Fibroblast of the aortic adventitia (primary cell): Measurements from ENCODE around the gene TMEM209. TPM values are rescaled to one million over a fixed set of nuclear protein-coding genes. Genes with fewer than 3 reads are reported as not detected.

Source experiments
- DNase-seq: peaks from one replicate; pipeline ENCODE4 v3.0.0-alpha.2; 2010; ENCODE audit warnings: low read depth
- H3K4me3 ChIP-seq: 2 replicates; pipeline ENCODE4 v1.5.1; 2011; ENCODE audit warnings: low read depth, mild to moderate bottlenecking, control low read depth, low read length, moderate library complexity
- CTCF ChIP-seq: IDR thresholded peaks from 2 replicates; pipeline ENCODE4 v1.5.1; 2011; ENCODE audit warnings: mild to moderate bottlenecking, low read length, control low read depth, inconsistent platforms; ENCODE audit not compliant: insufficient read depth
- total RNA-seq: library from RNA; depleted of rRNA; stranded (reverse); fragments of >200 nt; gene quantifications from 2 replicates; pipeline ENCODE4 v1.2.3, GENCODE V29; 2012; ENCODE audit warnings: low replicate concordance

TMEM209 gene
- total RNA-seq, 1 donor, result 33.4 TPM

DNA sequence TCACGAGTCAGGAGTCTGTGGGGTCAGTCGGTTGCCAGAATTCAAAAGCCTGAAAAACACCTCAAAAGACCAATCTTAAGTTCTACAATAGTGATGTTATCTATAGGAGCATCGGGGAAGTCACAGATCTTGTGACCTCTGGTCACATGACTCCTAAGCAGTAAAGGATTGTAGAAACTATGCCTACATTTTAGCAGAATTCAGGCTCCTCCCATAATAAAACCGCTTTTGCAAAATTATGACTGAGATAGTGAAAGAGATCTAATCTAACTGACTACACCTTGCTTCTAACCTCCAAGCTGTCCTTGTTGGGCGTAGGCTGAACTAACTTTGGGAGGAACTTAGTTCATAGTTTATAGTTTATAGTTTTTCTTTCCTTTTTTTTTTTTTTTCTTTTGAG, 19.0 kb upstream of the TMEM209 start:
- TF ChIP-seq CTCF, result no peak
- no peak for DNase-seq
- H3K4me3 ChIP-seq, result no peak overlapping the region

GRCh38 chr7:130223646-130224045, 18.4 kb upstream of the TMEM209 start:
- DNase-seq, result no peak
- TF ChIP-seq CTCF, result no peak
- H3K4me3 ChIP-seq, result no peak overlapping the region

- no peak for TF ChIP-seq CTCF
- H3K4me3 ChIP-seq, result no peak overlapping the region
- no peak for DNase-seq
These were observed 16.5 kb upstream of the TMEM209 start for GRCh38 chr7:130221746-130222145.

- H3K4me3 ChIP-seq, result no peak overlapping the region
- DNase-seq, result no peak
- TF ChIP-seq CTCF, result no peak
These were observed 14.7 kb upstream of the TMEM209 start for GRCh38 chr7:130219871-130220270.

- H3K4me3 ChIP-seq, result no peak overlapping the region
- TF ChIP-seq CTCF, result no peak
- no peak for DNase-seq
These were observed 13.8 kb upstream of the TMEM209 start for GRCh38 chr7:130218806-130219620.

GRCh38 chr7:130216750-130217149, 11.5 kb upstream of the TMEM209 start:
- H3K4me3 ChIP-seq, result no peak overlapping the region
- DNase-seq, result no peak
- TF ChIP-seq CTCF, result no peak

DNA sequence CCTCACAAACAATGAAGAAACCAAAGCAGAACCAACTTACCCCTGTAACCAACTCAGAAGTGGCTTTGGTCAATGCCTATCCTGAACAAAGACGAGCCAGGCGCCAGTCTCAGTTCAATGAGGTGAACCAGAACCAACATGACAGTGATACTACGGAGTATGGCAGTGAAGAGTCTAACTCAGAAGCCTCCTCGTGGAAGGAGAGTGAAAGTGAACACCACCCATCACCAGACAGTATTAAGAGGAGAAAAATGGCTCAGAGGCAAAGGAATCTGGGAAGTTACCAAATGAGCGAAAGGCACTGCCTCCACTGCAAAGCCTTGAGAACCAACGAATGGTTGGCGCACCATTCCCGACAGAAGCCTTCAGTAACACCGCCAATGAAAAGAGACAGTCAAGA, 10.8 kb upstream of the TMEM209 start:
- no peak overlapping the region for H3K4me3 ChIP-seq
- DNase-seq, result no peak
- TF ChIP-seq CTCF, result no peak
